Measurements from ENCODE around the gene ADAMTSL3.

Gene ADAMTSL3

DNA sequence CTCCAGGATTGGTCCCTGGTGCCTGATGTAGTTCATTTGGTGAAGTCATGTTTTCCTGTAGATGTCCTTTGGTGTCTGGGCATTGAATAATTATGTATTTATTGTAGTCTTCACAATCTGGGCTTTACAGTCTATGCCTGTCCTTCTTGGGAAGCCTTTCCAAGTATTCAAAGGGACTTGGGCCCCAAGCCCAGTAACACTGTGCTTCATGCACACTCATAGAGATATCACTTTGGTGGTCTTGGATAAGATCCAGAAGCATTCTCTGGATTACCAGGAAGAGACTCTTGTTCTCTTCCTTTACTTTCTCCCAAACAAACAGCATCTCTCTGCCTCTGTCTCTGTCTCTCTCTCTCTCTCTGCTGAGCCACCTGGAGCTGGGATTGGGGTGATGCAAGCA lies 300.6 kb downstream of the ADAMTSL3 start:
- Histone ChIP-seq H3K27me3 (ENCODE audit: low read length) (no peaks in the 10 kb centered on the region), H2AFZ (ENCODE audit: low read depth, low read length, severe bottlenecking) (no peak overlapping the region), H3K9ac (ENCODE audit: low read length) (no peak overlapping the region), H3K36me3 (ENCODE audit: low read length) (no peaks in the 10 kb centered on the region), H3K4me3 (ENCODE audit: insufficient read depth, low read length, poor library complexity, severe bottlenecking) (no peak overlapping the region), H3K27ac (ENCODE audit: low read depth, low read length) (no peak overlapping the region), H3K4me2 (ENCODE audit: low read depth, low read length, poor library complexity, severe bottlenecking) (no peak overlapping the region), H4K20me1 (ENCODE audit: low read depth, low read length) (no peaks in the 10 kb centered on the region), H3K79me2 (ENCODE audit: insufficient read depth, low read length) (no peaks in the 10 kb centered on the region), H3K9me3 (ENCODE audit: insufficient read depth, low read length) (no peaks in the 10 kb centered on the region), H3F3A (ENCODE audit: insufficient read depth) (no peaks in the 10 kb centered on the region), H3K9me2 (replicated peaks; ENCODE audit: insufficient read depth, low read length) (no peaks in the 10 kb centered on the region)
- TF ChIP-seq, protein P1, sequence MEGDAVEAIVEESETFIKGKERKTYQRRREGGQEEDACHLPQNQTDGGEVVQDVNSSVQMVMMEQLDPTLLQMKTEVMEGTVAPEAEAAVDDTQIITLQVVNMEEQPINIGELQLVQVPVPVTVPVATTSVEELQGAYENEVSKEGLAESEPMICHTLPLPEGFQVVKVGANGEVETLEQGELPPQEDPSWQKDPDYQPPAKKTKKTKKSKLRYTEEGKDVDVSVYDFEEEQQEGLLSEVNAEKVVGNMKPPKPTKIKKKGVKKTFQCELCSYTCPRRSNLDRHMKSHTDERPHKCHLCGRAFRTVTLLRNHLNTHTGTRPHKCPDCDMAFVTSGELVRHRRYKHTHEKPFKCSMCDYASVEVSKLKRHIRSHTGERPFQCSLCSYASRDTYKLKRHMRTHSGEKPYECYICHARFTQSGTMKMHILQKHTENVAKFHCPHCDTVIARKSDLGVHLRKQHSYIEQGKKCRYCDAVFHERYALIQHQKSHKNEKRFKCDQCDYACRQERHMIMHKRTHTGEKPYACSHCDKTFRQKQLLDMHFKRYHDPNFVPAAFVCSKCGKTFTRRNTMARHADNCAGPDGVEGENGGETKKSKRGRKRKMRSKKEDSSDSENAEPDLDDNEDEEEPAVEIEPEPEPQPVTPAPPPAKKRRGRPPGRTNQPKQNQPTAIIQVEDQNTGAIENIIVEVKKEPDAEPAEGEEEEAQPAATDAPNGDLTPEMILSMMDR (IDR thresholded peaks at IDR 0.05; ENCODE audit: insufficient read depth, low read length, poor library complexity, severe bottlenecking) = no peak
- TF ChIP-seq EZH2phosphoT487 (conservative IDR thresholded peaks at IDR 0.05; ENCODE audit: low read length) = no peak

DNA sequence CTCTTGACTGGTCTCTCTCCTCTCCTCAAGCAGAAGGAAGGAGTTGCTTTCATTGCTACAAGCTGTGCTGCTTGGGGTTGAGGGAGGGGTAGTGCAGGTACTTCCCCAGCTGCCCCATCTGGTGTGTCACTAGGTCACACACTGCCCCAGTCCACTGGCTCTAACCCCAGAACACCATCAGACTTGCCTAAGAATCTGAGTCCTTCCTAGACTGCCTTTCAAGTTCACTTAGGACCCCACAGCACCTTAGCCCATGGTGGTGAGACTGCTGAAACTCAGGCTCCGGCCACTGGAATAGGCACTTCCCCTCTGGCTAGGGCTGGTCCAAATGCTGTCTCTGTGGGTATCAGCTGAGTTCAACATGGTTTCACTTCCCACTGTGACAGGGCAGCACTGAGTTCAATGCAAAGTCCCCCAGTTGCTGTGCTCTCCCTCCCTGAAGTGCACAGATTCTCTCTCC lies 301.9 kb downstream of the ADAMTSL3 start:
- Histone ChIP-seq H3K9ac (ENCODE audit: low read length) (no peak overlapping the region), H2AFZ (ENCODE audit: low read depth, low read length, severe bottlenecking) (peak overlapping the region; percentile 60), H3K9me2 (replicated peaks; ENCODE audit: insufficient read depth, low read length) (no peaks in the 10 kb centered on the region), H3K36me3 (ENCODE audit: low read length) (no peaks in the 10 kb centered on the region), H3K9me3 (ENCODE audit: insufficient read depth, low read length) (no peaks in the 10 kb centered on the region), H3K79me2 (ENCODE audit: insufficient read depth, low read length) (no peaks in the 10 kb centered on the region), H3K4me2 (ENCODE audit: low read depth, low read length, poor library complexity, severe bottlenecking) (peak overlapping the region; percentile 42), H3K27ac (ENCODE audit: low read depth, low read length) (peak overlapping the region; percentile 26), H3F3A (ENCODE audit: insufficient read depth) (no peaks in the 10 kb centered on the region), H4K20me1 (ENCODE audit: low read depth, low read length) (no peaks in the 10 kb centered on the region), H3K4me3 (ENCODE audit: insufficient read depth, low read length, poor library complexity, severe bottlenecking) (no peak overlapping the region), H3K27me3 (ENCODE audit: low read length) (no peaks in the 10 kb centered on the region)
- TF ChIP-seq, protein P1 (IDR thresholded peaks at IDR 0.05; ENCODE audit: insufficient read depth, low read length, poor library complexity, severe bottlenecking) = no peak
- no peak for TF ChIP-seq EZH2phosphoT487 (conservative IDR thresholded peaks at IDR 0.05; ENCODE audit: low read length)

DNA sequence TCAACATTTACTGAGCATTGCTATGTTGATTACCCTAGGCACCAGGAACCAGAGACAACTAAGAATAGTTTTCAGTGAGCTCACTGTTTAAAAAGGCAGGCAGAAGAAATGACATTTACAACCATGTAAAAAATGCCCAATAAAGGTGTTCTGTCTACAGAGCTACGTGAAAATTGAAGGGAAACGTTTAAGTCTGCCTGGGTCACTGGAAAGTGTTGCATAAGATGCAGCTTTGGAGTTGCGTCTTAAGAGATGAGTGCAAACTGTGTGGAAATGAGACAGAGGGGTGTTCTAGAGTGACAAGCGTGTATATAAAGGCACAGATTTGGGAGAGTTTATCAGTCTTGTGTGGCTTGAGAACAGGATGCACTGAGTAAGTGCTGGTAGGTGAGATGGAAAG lies 303.0 kb downstream of the ADAMTSL3 start:
- no peaks in the 10 kb centered on the region for H3K36me3 ChIP-seq (ENCODE audit: low read length)
- no peak overlapping the region for H3K9ac ChIP-seq (ENCODE audit: low read length)
- H4K20me1 ChIP-seq (ENCODE audit: low read depth, low read length) = no peaks in the 10 kb centered on the region
- no peak overlapping the region for H3K4me2 ChIP-seq (ENCODE audit: low read depth, low read length, poor library complexity, severe bottlenecking)
- H2AFZ ChIP-seq (ENCODE audit: low read depth, low read length, severe bottlenecking) = no peak overlapping the region
- H3K79me2 ChIP-seq (ENCODE audit: insufficient read depth, low read length) = no peaks in the 10 kb centered on the region
- TF ChIP-seq, protein P1 (IDR thresholded peaks at IDR 0.05; ENCODE audit: insufficient read depth, low read length, poor library complexity, severe bottlenecking) = no peak
- TF ChIP-seq EZH2phosphoT487 (conservative IDR thresholded peaks at IDR 0.05; ENCODE audit: low read length) = no peak
- no peaks in the 10 kb centered on the region for H3K27me3 ChIP-seq (ENCODE audit: low read length)
- no peak overlapping the region for H3K27ac ChIP-seq (ENCODE audit: low read depth, low read length)
- H3K4me3 ChIP-seq (ENCODE audit: insufficient read depth, low read length, poor library complexity, severe bottlenecking) = no peak overlapping the region
- H3K9me2 ChIP-seq (replicated peaks; ENCODE audit: insufficient read depth, low read length) = no peaks in the 10 kb centered on the region
- no peaks in the 10 kb centered on the region for H3K9me3 ChIP-seq (ENCODE audit: insufficient read depth, low read length)
- no peaks in the 10 kb centered on the region for H3F3A ChIP-seq (ENCODE audit: insufficient read depth)

Data from SU-DHL-6 (cell line).